ENCODE results near the gene PLCB2. TPM values are rescaled to one million over a fixed set of nuclear protein-coding genes. Genes with fewer than 3 reads are reported as not detected.
A peak's percentile ranks its signal among the peaks of the same experiment; 100 is the strongest.

The PLCB2 gene
- total RNA-seq, 1 experiment from 2014 or later: 0.84 TPM

- CTCF ChIA-PET: interaction anchor here (0.6 to 13.6 kb wide), 13 partner anchors 9 to 539 kb away, joined by 3 to 137 read pairs (median 5); partner anchors contain the start of gene CCDC9B
- Mint-ChIP-seq H3K27me3 (ENCODE audit: insufficient read depth, unreplicated experiment) (no peaks in the 10 kb centered on the region), H3K4me3 (ENCODE audit: unreplicated experiment) (no peak overlapping the region), H3K9me3 (ENCODE audit: unreplicated experiment) (no peaks in the 10 kb centered on the region), H3K4me1 (ENCODE audit: insufficient read depth, unreplicated experiment) (peaks cover 13% of the 10 kb centered on the region), H3K36me3 (ENCODE audit: insufficient read depth, unreplicated experiment) (no peaks in the 10 kb centered on the region), H3K27ac (ENCODE audit: low read depth, unreplicated experiment) (no peak overlapping the region)
- BruUV-seq (replicated peaks): no TSS peak
- POLR2A ChIA-PET: interaction anchor here (0.7 to 1.2 kb wide), 5 partner anchors 8 to 69 kb away, joined by 3 read pairs; no protein-coding TSS in a partner anchor
- peak; percentile 55 for DNase-seq (ENCODE audit: unreplicated experiment)
- TF ChIP-seq, protein P1, sequence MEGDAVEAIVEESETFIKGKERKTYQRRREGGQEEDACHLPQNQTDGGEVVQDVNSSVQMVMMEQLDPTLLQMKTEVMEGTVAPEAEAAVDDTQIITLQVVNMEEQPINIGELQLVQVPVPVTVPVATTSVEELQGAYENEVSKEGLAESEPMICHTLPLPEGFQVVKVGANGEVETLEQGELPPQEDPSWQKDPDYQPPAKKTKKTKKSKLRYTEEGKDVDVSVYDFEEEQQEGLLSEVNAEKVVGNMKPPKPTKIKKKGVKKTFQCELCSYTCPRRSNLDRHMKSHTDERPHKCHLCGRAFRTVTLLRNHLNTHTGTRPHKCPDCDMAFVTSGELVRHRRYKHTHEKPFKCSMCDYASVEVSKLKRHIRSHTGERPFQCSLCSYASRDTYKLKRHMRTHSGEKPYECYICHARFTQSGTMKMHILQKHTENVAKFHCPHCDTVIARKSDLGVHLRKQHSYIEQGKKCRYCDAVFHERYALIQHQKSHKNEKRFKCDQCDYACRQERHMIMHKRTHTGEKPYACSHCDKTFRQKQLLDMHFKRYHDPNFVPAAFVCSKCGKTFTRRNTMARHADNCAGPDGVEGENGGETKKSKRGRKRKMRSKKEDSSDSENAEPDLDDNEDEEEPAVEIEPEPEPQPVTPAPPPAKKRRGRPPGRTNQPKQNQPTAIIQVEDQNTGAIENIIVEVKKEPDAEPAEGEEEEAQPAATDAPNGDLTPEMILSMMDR (IDR thresholded peaks at IDR 0.05; ENCODE audit: unreplicated experiment): peak; percentile 61
- intact Hi-C loops (cut with micrococcal nuclease): loop anchor here (1.0 kb wide), 1 partner anchor 31 kb away; no protein-coding TSS in a partner anchor
Observed at GRCh38 chr15:40310001-40310959, 2.5 kb upstream of the PLCB2 start.

- no TSS peak for BruUV-seq (replicated peaks)
- Mint-ChIP-seq H3K4me3 (ENCODE audit: unreplicated experiment) (no peak overlapping the region), H3K27me3 (ENCODE audit: insufficient read depth, unreplicated experiment) (peaks cover 5% of the 10 kb centered on the region), H3K4me1 (ENCODE audit: insufficient read depth, unreplicated experiment) (peaks cover 13% of the 10 kb centered on the region), H3K36me3 (ENCODE audit: insufficient read depth, unreplicated experiment) (no peaks in the 10 kb centered on the region), H3K27ac (ENCODE audit: low read depth, unreplicated experiment) (no peak overlapping the region), H3K9me3 (ENCODE audit: unreplicated experiment) (no peaks in the 10 kb centered on the region)
- intact Hi-C loops (cut with micrococcal nuclease): no loop called here
- ChIA-PET CTCF (interaction anchor here (0.6 to 13.6 kb wide), 10 partner anchors 9 to 540 kb away, joined by 3 to 137 read pairs (median 9); partner anchors contain the start of gene CCDC9B), POLR2A (interaction anchor here (0.7 kb wide), 1 partner anchor 19 kb away, joined by 3 read pairs; no protein-coding TSS in a partner anchor)
- DNase-seq (ENCODE audit: unreplicated experiment): no peak
- TF ChIP-seq, protein P1 (IDR thresholded peaks at IDR 0.05; ENCODE audit: unreplicated experiment): no peak
Observed at GRCh38 chr15:40309344-40309862, 1.7 kb upstream of the PLCB2 start.

DNA sequence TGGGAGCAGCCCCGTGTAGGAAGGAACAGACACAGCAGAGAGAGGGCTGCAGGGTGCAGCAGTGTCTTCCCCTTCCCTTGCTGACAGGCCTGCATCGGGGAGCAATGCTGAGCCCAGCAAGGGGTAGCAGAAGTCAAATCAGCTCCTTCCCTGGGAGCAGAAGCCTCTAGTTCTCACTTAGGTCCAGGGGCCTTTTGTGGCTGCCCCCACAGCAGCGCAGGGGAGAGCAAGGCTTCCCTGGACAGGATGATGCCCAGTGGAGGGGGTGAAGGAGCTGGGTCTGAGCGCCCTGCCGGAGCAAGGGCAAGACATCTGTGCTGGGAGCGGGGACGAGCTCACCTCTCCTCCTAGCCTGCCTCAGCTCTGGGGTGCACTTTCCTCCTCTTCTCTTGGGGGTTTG lies 827 bp downstream of the PLCB2 start:
- peaks cover 13% of the 10 kb centered on the region for H3K27me3 Mint-ChIP-seq (ENCODE audit: insufficient read depth, unreplicated experiment)
- H3K27ac Mint-ChIP-seq (ENCODE audit: low read depth, unreplicated experiment): no peak overlapping the region
- H3K4me1 Mint-ChIP-seq (ENCODE audit: insufficient read depth, unreplicated experiment): no peaks in the 10 kb centered on the region
- no peak overlapping the region for H3K4me3 Mint-ChIP-seq (ENCODE audit: unreplicated experiment)
- ChIA-PET POLR2A (interaction anchor here (0.6 kb wide), 1 partner anchor 1863 kb away, joined by 5 read pairs; no protein-coding TSS in a partner anchor), CTCF (interaction anchor here (5.8 to 13.6 kb wide), 2 partner anchors 17 to 30 kb away, joined by 28 to 137 read pairs; no protein-coding TSS in a partner anchor)
- no peaks in the 10 kb centered on the region for H3K9me3 Mint-ChIP-seq (ENCODE audit: unreplicated experiment)
- no peak for DNase-seq (ENCODE audit: unreplicated experiment)
- no TSS peak for BruUV-seq (replicated peaks)
- intact Hi-C loops (cut with micrococcal nuclease): no loop called here
- no peaks in the 10 kb centered on the region for H3K36me3 Mint-ChIP-seq (ENCODE audit: insufficient read depth, unreplicated experiment)
- TF ChIP-seq, protein P1 (IDR thresholded peaks at IDR 0.05; ENCODE audit: unreplicated experiment): no peak

- TF ChIP-seq, protein P1 (IDR thresholded peaks at IDR 0.05; ENCODE audit: unreplicated experiment): no peak
- Mint-ChIP-seq H3K4me1 (ENCODE audit: insufficient read depth, unreplicated experiment) (no peaks in the 10 kb centered on the region), H3K27me3 (ENCODE audit: insufficient read depth, unreplicated experiment) (peaks cover 13% of the 10 kb centered on the region), H3K27ac (ENCODE audit: low read depth, unreplicated experiment) (no peak overlapping the region), H3K4me3 (ENCODE audit: unreplicated experiment) (no peak overlapping the region), H3K36me3 (ENCODE audit: insufficient read depth, unreplicated experiment) (no peaks in the 10 kb centered on the region), H3K9me3 (ENCODE audit: unreplicated experiment) (no peaks in the 10 kb centered on the region)
- ChIA-PET POLR2A (interaction anchor here (0.6 kb wide), 1 partner anchor 1864 kb away, joined by 5 read pairs; no protein-coding TSS in a partner anchor), CTCF (interaction anchor here (0.7 to 13.6 kb wide), 5 partner anchors 12 to 130 kb away, joined by 3 to 137 read pairs (median 6); no protein-coding TSS in a partner anchor)
- BruUV-seq (replicated peaks): no TSS peak
- intact Hi-C loops (cut with micrococcal nuclease): no loop called here
- DNase-seq (ENCODE audit: unreplicated experiment): no peak
Observed at GRCh38 chr15:40306371-40306770, 1.4 kb downstream of the PLCB2 start.

Measured in MCF 10A (cell line).